GM15510 (cell line): ENCODE results near the gene DCP2.

Experiments used
- POLR2A ChIP-seq: IDR thresholded peaks from 3 replicates; pipeline ENCODE4 v1.6.1; 2011; ENCODE audit warnings: borderline replicate concordance; ENCODE audit not compliant: insufficient read length; ENCODE audit errors: extremely low read depth

Gene DCP2

DNA sequence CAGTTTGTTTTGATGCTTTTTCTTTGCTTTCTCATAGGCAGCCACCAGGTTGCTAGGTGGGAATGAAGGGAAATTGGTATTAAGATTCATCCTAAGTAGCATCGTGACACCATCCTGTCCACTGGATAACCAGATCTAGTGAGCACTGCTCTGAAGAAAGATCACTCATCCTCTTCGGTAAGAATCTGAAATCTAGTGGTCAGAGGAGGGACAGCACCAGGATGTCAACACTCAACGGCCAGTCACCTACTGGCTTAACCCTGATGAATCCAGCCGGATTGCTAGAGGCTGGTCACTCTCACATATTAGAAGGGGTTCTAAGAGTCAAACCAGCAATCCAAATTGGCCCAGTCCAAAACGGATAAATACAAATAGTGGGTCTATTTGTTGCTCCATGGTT is 50.8 kb downstream of the DCP2 start:
- no peak for TF ChIP-seq POLR2A

DNA sequence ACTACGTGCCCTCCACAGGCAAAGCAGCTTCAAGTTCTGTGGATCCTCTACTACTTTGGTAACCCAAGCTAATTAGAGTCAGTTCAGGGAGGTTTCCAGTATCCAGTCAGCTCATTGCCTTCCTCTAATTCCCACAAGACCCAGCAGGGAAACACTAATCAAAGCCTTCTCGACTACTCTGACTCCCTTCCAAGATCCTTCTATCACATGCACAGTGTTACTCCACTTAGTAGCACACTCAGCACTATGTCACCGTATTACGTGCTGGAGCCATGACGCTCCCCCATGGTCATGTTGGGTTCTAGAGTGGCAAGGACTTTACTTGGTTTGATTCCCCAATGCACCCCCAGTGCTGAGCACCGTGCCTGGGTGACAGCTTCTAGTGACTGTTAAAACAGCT is 53.0 kb downstream of the DCP2 start:
- TF ChIP-seq POLR2A, result no peak

DNA sequence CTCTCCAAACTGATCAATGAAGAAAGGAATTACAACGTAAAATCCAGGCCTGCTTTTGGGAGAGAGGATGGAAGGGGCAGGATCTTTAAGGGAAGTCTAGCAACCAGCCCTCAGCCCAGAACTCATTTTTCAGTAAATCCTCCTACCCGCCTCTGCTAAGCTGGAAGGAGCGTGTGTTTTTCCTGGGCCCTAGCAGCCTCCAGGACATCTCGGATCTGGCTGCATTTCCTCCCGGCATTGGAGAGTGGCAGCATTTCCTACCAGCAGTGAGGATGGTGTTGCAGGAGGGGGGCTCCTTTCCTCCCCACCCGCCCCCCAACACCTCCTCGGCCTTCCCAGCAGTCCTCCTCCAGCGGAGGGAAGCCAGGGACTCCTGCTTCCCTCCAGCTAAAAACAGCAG is 54.5 kb downstream of the DCP2 start:
- no peak for TF ChIP-seq POLR2A

DNA sequence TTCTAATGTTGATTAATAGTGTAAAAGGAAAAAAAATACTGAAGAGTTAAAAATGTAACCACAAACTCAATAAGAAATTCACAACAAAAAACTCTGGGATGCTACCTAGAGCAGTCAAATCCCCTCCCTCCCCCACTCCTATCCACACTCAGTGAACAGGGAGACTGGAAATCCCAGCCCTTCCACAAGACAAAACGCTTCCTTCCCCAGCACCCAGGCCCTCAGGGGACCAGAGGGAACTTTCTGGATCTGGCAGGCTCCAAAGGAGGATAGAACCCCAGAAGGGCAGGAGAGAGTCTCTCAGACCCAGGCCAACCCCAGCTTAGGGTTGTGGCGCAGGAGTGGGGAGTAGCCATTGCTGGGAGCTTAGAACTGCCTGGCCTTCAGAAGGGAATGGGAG is 55.0 kb downstream of the DCP2 start:
- no peak for TF ChIP-seq POLR2A

DNA sequence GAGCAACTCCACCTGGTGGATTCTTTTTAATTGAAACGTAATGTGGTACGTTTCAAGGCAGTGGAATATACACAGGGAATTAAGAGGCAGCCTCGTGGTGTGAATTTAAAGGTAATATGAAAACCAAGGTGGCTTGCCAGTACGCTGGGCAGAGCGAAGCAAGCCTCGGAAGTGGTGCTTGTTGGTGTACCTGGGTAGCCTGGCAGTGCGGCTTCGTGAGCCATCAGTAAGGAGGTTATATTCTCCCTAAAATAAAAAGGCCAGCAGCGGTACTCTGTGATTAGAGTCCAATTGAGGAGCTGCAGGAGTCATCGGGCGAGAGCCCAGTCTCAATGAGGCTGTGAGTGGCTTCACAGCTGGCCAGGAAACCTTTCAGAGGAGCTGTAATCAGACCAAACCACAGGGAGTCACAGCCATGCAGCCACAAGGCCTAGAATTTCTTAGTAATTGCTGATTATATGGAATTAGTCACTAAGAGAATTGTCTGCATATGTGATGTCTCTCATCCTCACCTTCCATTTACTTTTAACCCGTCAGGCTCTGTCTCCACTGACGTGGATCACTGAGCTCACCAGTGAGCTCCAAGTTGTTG is 57.7 kb downstream of the DCP2 start:
- TF ChIP-seq POLR2A, result no peak

DNA sequence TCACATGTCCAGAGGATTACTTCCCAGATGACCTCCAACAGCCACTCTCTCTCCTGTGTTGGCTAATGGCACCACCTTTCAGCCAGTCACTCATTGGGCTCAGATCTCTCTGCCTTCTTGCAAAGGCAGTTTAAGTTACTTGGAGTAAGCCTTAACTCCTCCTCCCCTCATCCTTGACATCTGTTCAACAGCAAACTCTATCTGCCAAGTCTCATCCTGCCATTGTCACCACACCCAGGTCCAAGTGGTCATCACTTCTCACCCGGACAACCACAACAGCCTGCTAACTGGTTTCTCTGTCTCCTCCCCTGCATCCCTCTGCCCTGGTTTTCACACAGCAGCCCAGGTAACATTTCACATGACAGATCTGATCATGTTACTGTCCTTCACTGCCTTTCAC is 58.5 kb downstream of the DCP2 start:
- TF ChIP-seq POLR2A, result no peak

DNA sequence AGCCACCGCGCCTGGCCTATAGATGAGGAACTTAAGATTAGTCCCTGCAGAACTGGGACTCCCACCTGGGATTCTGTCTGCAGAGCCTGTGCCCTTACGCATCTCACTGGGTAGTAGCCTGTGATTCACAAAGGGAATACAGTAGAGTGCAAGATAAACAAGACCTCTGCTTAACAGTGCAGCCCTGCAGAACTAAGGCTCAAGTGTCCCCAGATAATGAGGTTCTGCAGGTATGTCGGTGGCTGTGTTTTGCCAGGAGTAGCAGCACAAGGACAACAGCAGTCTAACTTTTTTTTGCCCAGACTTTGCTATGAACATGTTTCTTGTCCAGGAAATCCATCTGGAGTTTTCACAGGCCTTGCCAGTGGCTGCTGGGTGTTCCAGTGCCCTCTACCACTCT is 59.7 kb downstream of the DCP2 start:
- TF ChIP-seq POLR2A, result no peak

DNA sequence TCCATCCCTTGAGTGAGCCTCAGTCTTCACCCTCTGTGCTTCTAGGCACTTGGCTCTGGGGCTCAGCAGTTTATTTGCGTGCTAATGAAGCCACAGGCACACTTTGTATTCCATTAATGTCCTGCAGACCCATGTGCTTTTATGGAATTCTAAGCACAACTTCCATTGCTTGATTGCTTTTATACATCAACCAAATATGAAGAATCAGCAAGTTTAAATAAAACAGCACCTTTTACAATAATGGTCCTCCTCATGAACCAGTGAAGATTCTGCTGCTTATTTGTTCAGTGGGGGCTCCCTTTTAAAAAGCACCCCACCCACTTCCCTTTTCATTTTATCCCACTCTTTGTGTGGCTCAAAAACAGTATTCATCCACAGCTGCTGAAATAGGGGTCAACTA is 60.2 kb downstream of the DCP2 start:
- no peak for TF ChIP-seq POLR2A

DNA sequence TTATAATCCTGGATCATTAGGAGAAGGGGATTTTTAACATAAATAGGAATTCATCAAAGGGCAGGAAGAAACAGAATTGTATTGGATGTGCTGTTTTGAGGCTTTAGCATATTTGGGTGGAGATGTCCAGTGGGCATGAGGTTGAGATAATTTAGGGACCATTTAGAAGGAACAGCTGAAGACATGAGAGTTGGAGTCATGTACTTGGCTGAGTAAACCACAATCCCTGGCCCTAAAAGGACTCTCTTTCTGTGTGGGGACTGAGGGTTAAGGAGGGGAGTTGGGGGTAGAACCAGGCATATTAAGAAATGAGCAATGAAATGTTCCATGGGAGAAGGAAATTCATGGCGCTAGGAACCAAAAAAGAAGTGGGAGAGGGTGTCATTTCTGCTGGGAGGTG is 61.5 kb downstream of the DCP2 start:
- TF ChIP-seq POLR2A, result no peak

DNA sequence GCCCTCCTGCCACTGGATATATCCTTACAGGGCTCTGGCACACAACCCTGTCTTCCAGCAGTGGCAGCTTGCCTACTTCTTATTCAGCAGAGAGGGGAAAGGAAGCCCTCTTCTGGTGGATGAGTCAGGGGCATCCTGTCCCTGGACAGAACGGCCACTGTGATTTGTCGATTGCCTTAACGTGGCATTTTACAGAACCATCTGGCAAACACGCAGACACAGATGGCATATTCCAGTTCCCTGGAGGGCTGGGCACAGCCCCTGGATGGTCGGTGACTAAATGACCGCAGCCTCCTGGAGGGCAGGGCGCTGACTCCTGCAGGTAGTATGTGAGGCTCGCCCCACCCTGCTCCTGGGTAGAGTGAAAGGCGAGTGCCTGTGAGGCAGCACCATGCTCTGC is 62.1 kb downstream of the DCP2 start:
- no peak for TF ChIP-seq POLR2A

DNA sequence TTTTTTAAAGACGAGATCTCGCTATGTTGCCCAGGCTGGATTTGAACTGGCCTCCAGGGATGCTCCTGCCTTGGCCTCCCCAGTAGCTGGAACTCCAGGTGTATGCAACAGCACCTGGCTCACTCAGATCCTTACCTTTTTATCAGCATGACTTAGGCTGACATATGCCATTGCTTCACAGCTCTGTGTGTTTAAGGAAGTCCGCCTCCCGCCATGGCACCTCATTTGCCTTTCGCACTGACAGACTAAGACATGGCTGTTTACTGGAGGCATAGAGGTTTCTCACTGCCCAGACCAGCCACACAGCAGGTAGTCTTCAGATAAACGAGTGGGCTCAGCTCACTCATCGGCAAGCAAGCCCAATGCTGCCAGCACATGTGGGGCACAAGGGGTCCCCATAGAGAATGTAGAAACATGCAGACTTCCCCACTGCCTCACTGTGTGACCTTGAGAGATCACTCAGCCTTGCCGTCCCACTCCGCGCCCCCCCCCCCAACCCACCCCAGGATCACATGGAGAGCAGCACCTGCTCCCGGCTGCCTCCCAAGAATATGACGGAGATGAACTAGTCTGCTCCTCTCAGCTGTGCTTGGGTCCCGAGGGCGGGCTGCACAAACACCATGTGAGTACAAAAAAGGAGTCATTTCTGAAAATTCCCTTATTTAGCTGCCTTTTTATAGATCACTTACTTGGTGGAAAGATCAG is 62.8 kb downstream of the DCP2 start:
- no peak for TF ChIP-seq POLR2A

DNA sequence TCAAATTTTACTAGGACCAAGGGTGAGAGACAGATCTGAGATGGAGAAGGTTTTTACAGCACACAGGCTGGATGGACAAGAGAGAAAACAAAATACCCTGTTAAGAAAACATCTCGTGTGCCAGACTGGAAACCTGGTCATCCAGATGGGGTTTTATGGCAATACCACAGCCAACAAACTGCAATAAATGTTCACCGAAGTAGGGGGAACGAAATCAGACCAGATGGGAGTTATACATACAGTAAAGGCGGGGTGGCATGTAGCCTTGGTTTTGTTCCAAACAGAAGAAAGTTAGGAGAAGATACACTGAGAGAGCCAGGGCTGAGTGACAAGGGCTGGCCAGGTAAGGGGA is 63.3 kb downstream of the DCP2 start:
- TF ChIP-seq POLR2A, result no peak

DNA sequence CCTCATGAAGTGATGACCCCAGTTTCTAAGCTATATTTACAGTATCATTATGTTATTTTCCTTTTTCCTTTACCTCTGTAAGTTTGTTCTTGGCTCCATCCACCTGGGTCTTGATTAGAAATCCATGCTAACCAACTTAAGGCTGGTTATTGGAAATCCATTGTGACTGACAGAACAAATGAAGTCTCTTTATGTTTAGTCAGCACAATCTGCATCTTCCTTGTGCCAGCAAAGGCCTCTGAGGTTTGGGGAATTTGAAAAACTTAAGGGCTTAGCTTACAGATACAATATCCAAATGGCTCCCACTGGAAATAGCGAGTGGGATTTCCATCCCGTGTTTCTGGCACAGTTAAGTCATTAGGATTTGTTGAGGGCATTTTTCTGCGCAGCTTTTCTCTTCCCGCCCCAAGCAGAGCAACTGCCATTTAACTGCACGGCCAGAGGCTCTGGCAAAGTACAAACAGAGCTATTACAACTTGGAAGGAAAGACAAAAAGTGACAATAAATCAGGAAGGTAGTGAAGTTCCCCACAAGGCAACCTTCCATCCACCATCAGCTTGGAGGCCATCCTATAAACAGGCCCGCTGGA is 64.2 kb downstream of the DCP2 start:
- no peak for TF ChIP-seq POLR2A

DNA sequence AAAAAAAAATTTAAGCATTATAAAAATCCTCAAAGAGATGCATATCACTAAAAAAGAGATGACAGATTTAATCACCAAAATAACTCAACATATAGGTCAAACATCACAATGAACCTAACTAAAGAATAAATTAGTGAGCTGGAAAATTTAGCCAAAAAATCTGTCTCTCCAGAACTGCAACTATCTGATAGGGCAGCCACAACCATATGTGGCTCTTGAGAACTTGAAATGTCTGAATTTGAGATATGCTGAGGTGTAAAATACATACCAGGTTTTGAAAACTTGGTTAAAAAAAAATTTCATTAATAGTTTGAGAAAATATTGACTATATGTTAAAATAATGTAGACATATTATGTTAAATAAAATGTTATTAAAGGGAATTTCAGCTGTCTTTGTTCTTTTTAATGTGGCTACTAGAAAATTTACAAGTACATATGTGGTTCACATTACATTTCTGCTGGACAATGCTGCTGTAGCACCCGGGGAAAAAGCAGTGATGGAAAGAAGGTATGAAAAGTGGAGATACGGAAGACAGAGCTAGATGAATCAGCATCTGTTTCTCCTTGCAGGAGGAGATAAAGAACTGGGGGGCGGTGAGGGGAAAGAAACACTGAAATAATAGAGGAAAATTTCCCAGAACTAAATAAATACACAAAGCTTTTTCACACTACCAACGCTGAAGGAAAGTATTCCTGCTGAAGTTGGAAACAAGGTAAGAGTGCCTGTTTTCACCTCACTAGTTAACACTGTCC is 66.1 kb downstream of the DCP2 start:
- TF ChIP-seq POLR2A, result no peak

DNA sequence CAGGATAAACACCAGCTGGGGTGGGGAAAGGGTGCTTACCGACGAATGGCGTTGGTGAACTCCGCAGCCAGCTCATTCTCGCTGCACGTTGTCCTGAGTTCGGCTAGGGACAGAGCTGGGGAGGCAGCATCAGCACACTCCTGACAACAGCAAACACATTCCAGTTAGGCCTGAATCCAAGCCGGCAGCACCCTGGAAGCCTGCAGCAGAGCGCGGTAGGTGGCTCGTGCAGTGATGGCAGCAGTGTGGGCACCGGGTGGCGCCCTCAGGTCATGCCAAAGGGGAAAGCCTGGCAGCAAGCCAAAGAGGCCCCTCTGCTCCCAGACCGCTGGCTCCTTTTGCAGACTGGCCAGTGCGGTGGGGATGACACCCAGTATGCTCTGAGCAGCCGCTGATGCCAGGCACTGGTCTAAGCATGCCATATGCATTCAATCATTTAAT is 66.9 kb downstream of the DCP2 start:
- no peak for TF ChIP-seq POLR2A
